ENCODE data around the gene FAT2. TPM values are rescaled to one million over a fixed set of nuclear protein-coding genes. Genes with fewer than 3 reads are reported as not detected.
A peak's percentile ranks its signal among the peaks of the same experiment; 100 is the strongest.

FAT2 gene
- polyA plus RNA-seq, 2 of the 4 experiments (the other 2 are of a cell fraction), result 0.03 TPM; not detected in 1

GRCh38 chr5:151611127-151611775 is 20.1 kb upstream of the FAT2 start:
- H3K4me2 ChIP-seq, result no peak overlapping the region
- ATAC-seq (no peak), DNase-seq (ENCODE audit: low read depth in 1 of 2, low spot score in 1 of 2) (no peak), FAIRE-seq (no peak)
- H3K4me3 ChIP-seq, result no peak overlapping the region
- no peak overlapping the region for H3K27ac ChIP-seq
- 0 out of 3 replicates have a peak, but pooled peaks cover 6% of the 10 kb centered on the region for H3K9me3 ChIP-seq
- peaks cover 19% of the 10 kb centered on the region for H3K4me1 ChIP-seq
- ChIA-PET POLR2A (no interaction called here), CTCF (interaction anchor here (0.6 to 1.9 kb wide), 4 partner anchors 19 to 1656 kb away, joined by 3 to 6 read pairs (median 3); no protein-coding TSS in a partner anchor)
- 72% methylated on average over 8 of the region's 8 CpGs for WGBS (ENCODE audit: missing lambda C conversion rate)
- TF ChIP-seq USF2 (IDR thresholded peaks at IDR 0.05) (no peak), CEBPB (IDR thresholded peaks at IDR 0.05) (no peak), JUNB (IDR thresholded peaks at IDR 0.05) (no peak), HES2 (IDR thresholded peaks at IDR 0.05) (no peak), RNF2 (IDR thresholded peaks at IDR 0.05; ENCODE audit: borderline replicate concordance, low read depth) (no peak), FOXS1 (CRISPR knock-in tag; IDR thresholded peaks at IDR 0.05) (no peak), SREBF2 (IDR thresholded peaks at IDR 0.05) (no peak)

GRCh38 chr5:151608522-151608921 is 17.4 kb upstream of the FAT2 start:
- POLR2A ChIA-PET, result no interaction called here
- CTCF ChIA-PET, result interaction anchor here (1.0 kb wide), 1 partner anchor 11 kb away, joined by 3 read pairs; no protein-coding TSS in a partner anchor
- ATAC-seq (no peak), FAIRE-seq (no peak), DNase-seq (ENCODE audit: low read depth in 1 of 2, low spot score in 1 of 2) (no peak)
- no peak for TF ChIP-seq PBX3 (IDR thresholded peaks at IDR 0.05)
- no peak for TF ChIP-seq ZC3H11A (IDR thresholded peaks at IDR 0.05)
- Histone ChIP-seq H3K27ac (no peak overlapping the region), H3K4me2 (no peak overlapping the region), H3K9me3 (0 out of 3 replicates have a peak, but pooled peaks cover 6% of the 10 kb centered on the region), H3K4me1 (peaks cover 10% of the 10 kb centered on the region), H3K4me3 (no peak overlapping the region)

- Histone ChIP-seq H3K9me3 (0 out of 3 replicates have a peak, but pooled peaks cover 6% of the 10 kb centered on the region), H3K27ac (no peak overlapping the region), H3K4me1 (no peaks in the 10 kb centered on the region), H3K4me2 (no peak overlapping the region), H3K4me3 (no peak overlapping the region)
- 53% methylated on average over 3 of the region's 3 CpGs for WGBS (ENCODE audit: missing lambda C conversion rate)
- no peak for TF ChIP-seq ELK1 (IDR thresholded peaks at IDR 0.05; ENCODE audit: low read depth, low read length)
- no peak for TF ChIP-seq ZSCAN20 (CRISPR knock-in tag; IDR thresholded peaks at IDR 0.05)
- no peak for TF ChIP-seq HOXB13 (CRISPR knock-in tag; IDR thresholded peaks at IDR 0.05; ENCODE audit: low read depth)
- ChIA-PET CTCF (interaction anchor here (0.7 to 0.8 kb wide), 2 partner anchors 51 to 135 kb away, joined by 4 read pairs; no protein-coding TSS in a partner anchor), POLR2A (no interaction called here)
- FAIRE-seq (no peak), DNase-seq (ENCODE audit: low read depth in 1 of 2, low spot score in 1 of 2) (no peak), ATAC-seq (no peak)
Measured at GRCh38 chr5:151607304-151607703, 16.2 kb upstream of the FAT2 start.

- DNase-seq (ENCODE audit: low read depth in 1 of 2, low spot score in 1 of 2) (no peak), FAIRE-seq (no peak), ATAC-seq (no peak)
- TF ChIP-seq RARB (CRISPR knock-in tag; IDR thresholded peaks at IDR 0.05) (no peak), MAFK (IDR thresholded peaks at IDR 0.05; ENCODE audit: partially characterized antibody) (peak; percentile 76)
- Histone ChIP-seq H3K4me1 (no peaks in the 10 kb centered on the region), H3K4me3 (no peak overlapping the region), H3K27ac (no peak overlapping the region), H3K4me2 (no peak overlapping the region), H3K9me3 (0 out of 3 replicates have a peak, but pooled peaks cover 6% of the 10 kb centered on the region)
- CTCF ChIA-PET, result interaction anchor here (1.0 to 1.4 kb wide), 3 partner anchors 9 to 46 kb away, joined by 3 to 4 read pairs (median 4); no protein-coding TSS in a partner anchor
- POLR2A ChIA-PET, result no interaction called here
- WGBS (ENCODE audit: missing lambda C conversion rate), result 2% methylated on average over 3 of the region's 3 CpGs
Measured at GRCh38 chr5:151605559-151605958, 14.4 kb upstream of the FAT2 start.

Measured in A549 (cell line).